PC-3 (cell line): ENCODE measurements around the gene C1orf105. TPM values are rescaled to one million over a fixed set of nuclear protein-coding genes. Genes with fewer than 3 reads are reported as not detected.

ENCODE experiments used
- ATAC-seq: fragments of 200-7000 bp; cut with Tn5 transposase; 2 replicates; pipeline ENCODE4 v1.9.1; 2020; ENCODE audit warnings: mild to moderate bottlenecking, moderate library complexity
- BruUV-seq: library from RNA; stranded (reverse); fragments of 400-500 nt; replicated peaks from 2 replicates; lab custom pipeline; 2021; lab: Mats Ljungman, UMichigan
- CTCF ChIA-PET: fragments of 300-600 bp; sonication (Branson Sonifier 250); formaldehyde crosslinking; loops from one replicate; lab custom pipeline; 2022; ENCODE audit warnings: antibody characterized with exemption; lab: Charles Lee
- POLR2A ChIA-PET: fragments of 300-600 bp; sonication (Branson Sonifier 250); formaldehyde crosslinking; loops from one replicate; lab custom pipeline; 2022; ENCODE audit warnings: antibody characterized with exemption; ENCODE audit not compliant: unreplicated experiment; lab: Charles Lee
- DNase-seq: peaks from one replicate; pipeline ENCODE4 v3.0.0-alpha.2; 2015
- H2AFZ ChIP-seq: fragments of 300-600 bp; sonication (generic); 2 replicates; pipeline ENCODE4 v1.6.0; 2016; ENCODE audit warnings: antibody characterized with exemption, low read length
- H3F3A ChIP-seq: fragments of 300-600 bp; sonication (generic); one replicate; pipeline ENCODE4 v1.6.0; 2017; ENCODE audit warnings: antibody characterized with exemption, low read length, control low read depth, mild to moderate bottlenecking; ENCODE audit not compliant: unreplicated experiment
- H3K27ac ChIP-seq: fragments of 300-600 bp; sonication (generic); 2 replicates; pipeline ENCODE4 v1.5.1; 2016; ENCODE audit warnings: mild to moderate bottlenecking, low read length
- H3K27me3 ChIP-seq: fragments of 300-600 bp; sonication (generic); 2 replicates; pipeline ENCODE4 v1.6.1; 2016; ENCODE audit warnings: low read length, mixed read lengths
- H3K36me3 ChIP-seq: fragments of 300-600 bp; sonication (generic); 2 replicates; pipeline ENCODE4 v1.6.1; 2016; ENCODE audit warnings: low read depth, mixed run types, low read length, mixed read lengths
- H3K4me1 ChIP-seq: fragments of 300-600 bp; sonication (generic); 2 replicates; pipeline ENCODE4 v1.5.1; 2016; ENCODE audit warnings: low read length; ENCODE audit not compliant: insufficient read depth
- H3K4me2 ChIP-seq: fragments of 300-600 bp; sonication (generic); 2 replicates; pipeline ENCODE4 v1.6.0; 2016; ENCODE audit warnings: low read length
- H3K4me3 ChIP-seq: fragments of 300-600 bp; sonication (generic); 2 replicates; pipeline ENCODE4 v1.5.1; 2016; ENCODE audit warnings: mild to moderate bottlenecking, low read length, mixed read lengths
- H3K79me2 ChIP-seq: fragments of 300-600 bp; sonication (generic); 2 replicates; pipeline ENCODE4 v1.6.1; 2017; ENCODE audit warnings: low read length, mixed read lengths
- H3K9ac ChIP-seq: fragments of 300-600 bp; sonication (generic); 2 replicates; pipeline ENCODE4 v1.6.0; 2016; ENCODE audit warnings: mild to moderate bottlenecking, low read length
- H3K9me2 ChIP-seq: fragments of 300-600 bp; sonication (generic); replicated peaks from 2 replicates; pipeline ENCODE4 v1.6.1; 2016; ENCODE audit warnings: mixed run types, low read length, mixed read lengths
- H3K9me3 ChIP-seq: fragments of 300-600 bp; sonication (generic); 2 replicates; pipeline ENCODE4 v1.6.1; 2016; ENCODE audit warnings: low read length, mixed read lengths
- H4K20me1 ChIP-seq: fragments of 300-600 bp; sonication (generic); 2 replicates; pipeline ENCODE4 v1.6.1; 2016; ENCODE audit warnings: low read length, mixed read lengths
- CTCF ChIP-seq: fragments of 300-600 bp; sonication (generic); conservative IDR thresholded peaks from 2 replicates; pipeline ENCODE4 v1.5.1; 2017; ENCODE audit warnings: antibody characterized with exemption, low read depth, mild to moderate bottlenecking, low read length
- EZH2 ChIP-seq: fragments of 300-600 bp; sonication (generic); IDR thresholded peaks from one replicate; pipeline ENCODE4 v1.6.1; 2017; ENCODE audit warnings: antibody characterized with exemption, mild to moderate bottlenecking, low read length; ENCODE audit not compliant: unreplicated experiment
- EZH2phosphoT487 ChIP-seq: fragments of 300-600 bp; sonication (generic); IDR thresholded peaks from 2 replicates; pipeline ENCODE4 v1.6.1; 2018; ENCODE audit warnings: mild to moderate bottlenecking, antibody characterized with exemption, low read length, borderline replicate concordance
- intact Hi-C: fragments of 100-400 bp; cut with micrococcal nuclease; formaldehyde crosslinking; loops from 2 replicates; pipeline ENCODE4 v1.9.0; 2023
- total RNA-seq: library from RNA; depleted of rRNA; stranded (reverse); fragments of >200 nt; gene quantifications from 2 replicates; pipeline ENCODE4 v1.2.3, GENCODE V29; 2014

C1orf105 gene
- total RNA-seq, 1 experiment from 2014 or later: not detected

GRCh38 chr1:172486805-172487454 is 66.4 kb downstream of the C1orf105 start:
- ATAC-seq (no peak), DNase-seq (no peak)
- peaks cover 8% of the 10 kb centered on the region for H3F3A ChIP-seq
- no peak overlapping the region for H3K9ac ChIP-seq
- ChIA-PET CTCF (no interaction called here), POLR2A (no interaction called here)
- no peak overlapping the region for H3K4me3 ChIP-seq
- TF ChIP-seq CTCF (no peak), EZH2 (no peak), EZH2phosphoT487 (no peak)
- 0 out of 2 replicates have a peak, but pooled peaks cover 8% of the 10 kb centered on the region for H3K9me2 ChIP-seq
- no TSS peak for BruUV-seq
- no peaks in the 10 kb centered on the region for H3K79me2 ChIP-seq
- no peaks in the 10 kb centered on the region for H4K20me1 ChIP-seq
- intact Hi-C loops: no loop called here
- no peak overlapping the region for H3K27ac ChIP-seq
- peaks cover 39% of the 10 kb centered on the region for H3K4me1 ChIP-seq
- no peaks in the 10 kb centered on the region for H3K9me3 ChIP-seq
- no peaks in the 10 kb centered on the region for H3K27me3 ChIP-seq
- no peaks in the 10 kb centered on the region for H3K36me3 ChIP-seq
- H2AFZ ChIP-seq: no peak overlapping the region
- H3K4me2 ChIP-seq: no peak overlapping the region

GRCh38 chr1:172487550-172487949 is 67.1 kb downstream of the C1orf105 start:
- CTCF ChIA-PET: no interaction called here
- TF ChIP-seq EZH2phosphoT487: no peak
- TF ChIP-seq CTCF: no peak
- no peak for TF ChIP-seq EZH2
- no peaks in the 10 kb centered on the region for H3K79me2 ChIP-seq
- H3K9ac ChIP-seq: no peak overlapping the region
- POLR2A ChIA-PET: no interaction called here
- no peak overlapping the region for H3K27ac ChIP-seq
- BruUV-seq: no TSS peak
- H3K4me1 ChIP-seq: peaks cover 34% of the 10 kb centered on the region
- no peaks in the 10 kb centered on the region for H4K20me1 ChIP-seq
- H3K27me3 ChIP-seq: no peaks in the 10 kb centered on the region
- no peak overlapping the region for H3K4me3 ChIP-seq
- H3K9me2 ChIP-seq: 0 out of 2 replicates have a peak, but pooled peaks cover 8% of the 10 kb centered on the region
- no peaks in the 10 kb centered on the region for H3K9me3 ChIP-seq
- H3K4me2 ChIP-seq: no peak overlapping the region
- ATAC-seq (no peak), DNase-seq (no peak)
- intact Hi-C loops: no loop called here
- H3F3A ChIP-seq: peaks cover 8% of the 10 kb centered on the region
- H2AFZ ChIP-seq: no peak overlapping the region
- H3K36me3 ChIP-seq: no peaks in the 10 kb centered on the region

GRCh38 chr1:172488393-172488792 is 67.9 kb downstream of the C1orf105 start:
- no peak overlapping the region for H3K9ac ChIP-seq
- H3K4me1 ChIP-seq: peaks cover 25% of the 10 kb centered on the region
- H3K79me2 ChIP-seq: no peaks in the 10 kb centered on the region
- H3K27ac ChIP-seq: no peak overlapping the region
- intact Hi-C loops: no loop called here
- no peak overlapping the region for H3K4me2 ChIP-seq
- no peaks in the 10 kb centered on the region for H3K9me3 ChIP-seq
- no peaks in the 10 kb centered on the region for H3K27me3 ChIP-seq
- H4K20me1 ChIP-seq: no peaks in the 10 kb centered on the region
- H3K4me3 ChIP-seq: no peak overlapping the region
- 0 out of 2 replicates have a peak, but pooled peaks cover 8% of the 10 kb centered on the region for H3K9me2 ChIP-seq
- peaks cover 7% of the 10 kb centered on the region for H3F3A ChIP-seq
- no TSS peak for BruUV-seq
- POLR2A ChIA-PET: no interaction called here
- DNase-seq: no peak
- TF ChIP-seq CTCF (no peak), EZH2phosphoT487 (no peak), EZH2 (no peak)
- H3K36me3 ChIP-seq: no peaks in the 10 kb centered on the region
- no peak for ATAC-seq
- CTCF ChIA-PET: no interaction called here
- no peak overlapping the region for H2AFZ ChIP-seq
